ENCODE data around the gene ZFP91.
A peak's percentile ranks its signal among the peaks of the same experiment; 100 is the strongest.

The ZFP91 gene

GRCh38 chr11:58615559-58615958, 36.7 kb downstream of the ZFP91 start:
- H3K4me1 ChIP-seq (ENCODE audit: control insufficient read depth, insufficient read depth, low read length, poor library complexity, severe bottlenecking): no peaks in the 10 kb centered on the region
- WGBS, 2 experiments (ENCODE audit: insufficient coverage in 2 of 2): 100% methylated on average over 1 of the region's 1 CpG; no CpG with 5 or more reads in 1 of the 2 experiments
- H3K9me3 ChIP-seq (ENCODE audit: control insufficient read depth, low read length): no peaks in the 10 kb centered on the region
- H3K4me3 ChIP-seq (ENCODE audit: extremely low read depth, insufficient read depth, low read length, poor library complexity, severe bottlenecking): no peak overlapping the region
- H3K27ac ChIP-seq (ENCODE audit: low read depth, low read length, severe bottlenecking): no peak overlapping the region
- peaks cover 84% of the 10 kb centered on the region for H3K36me3 ChIP-seq (ENCODE audit: control insufficient read depth, insufficient read depth, low read length)

- no peaks in the 10 kb centered on the region for H3K4me1 ChIP-seq (ENCODE audit: control insufficient read depth, insufficient read depth, low read length, poor library complexity, severe bottlenecking)
- WGBS, 2 experiments (ENCODE audit: insufficient coverage in 2 of 2): 100% methylated on average over 3 of the region's 4 CpGs; no CpG with 5 or more reads in 1 of the 2 experiments
- no peak overlapping the region for H3K4me3 ChIP-seq (ENCODE audit: extremely low read depth, insufficient read depth, low read length, poor library complexity, severe bottlenecking)
- H3K36me3 ChIP-seq (ENCODE audit: control insufficient read depth, insufficient read depth, low read length): peaks cover 80% of the 10 kb centered on the region
- H3K9me3 ChIP-seq (ENCODE audit: control insufficient read depth, low read length): no peaks in the 10 kb centered on the region
- H3K27ac ChIP-seq (ENCODE audit: low read depth, low read length, severe bottlenecking): no peak overlapping the region
Measured at GRCh38 chr11:58616594-58616993, 37.7 kb downstream of the ZFP91 start.

GRCh38 chr11:58617976-58618557, 39.2 kb downstream of the ZFP91 start:
- no peak overlapping the region for H3K4me3 ChIP-seq (ENCODE audit: extremely low read depth, insufficient read depth, low read length, poor library complexity, severe bottlenecking)
- H3K36me3 ChIP-seq (ENCODE audit: control insufficient read depth, insufficient read depth, low read length): peaks cover 78% of the 10 kb centered on the region
- 94 to 100% methylated on average over 3 to 4 of the region's 4 CpGs for WGBS, 2 experiments (ENCODE audit: insufficient coverage in 2 of 2)
- H3K27ac ChIP-seq (ENCODE audit: low read depth, low read length, severe bottlenecking): no peak overlapping the region
- no peaks in the 10 kb centered on the region for H3K9me3 ChIP-seq (ENCODE audit: control insufficient read depth, low read length)
- no peaks in the 10 kb centered on the region for H3K4me1 ChIP-seq (ENCODE audit: control insufficient read depth, insufficient read depth, low read length, poor library complexity, severe bottlenecking)

- H3K9me3 ChIP-seq (ENCODE audit: control insufficient read depth, low read length): no peaks in the 10 kb centered on the region
- peaks cover 70% of the 10 kb centered on the region for H3K36me3 ChIP-seq (ENCODE audit: control insufficient read depth, insufficient read depth, low read length)
- no peak overlapping the region for H3K27ac ChIP-seq (ENCODE audit: low read depth, low read length, severe bottlenecking)
- H3K4me1 ChIP-seq (ENCODE audit: control insufficient read depth, insufficient read depth, low read length, poor library complexity, severe bottlenecking): peaks cover 13% of the 10 kb centered on the region
- 100% methylated on average over 1 of the region's 4 CpGs; no CpG with 5 or more reads in 1 of the 2 experiments for WGBS, 2 experiments (ENCODE audit: insufficient coverage in 2 of 2)
- H3K4me3 ChIP-seq (ENCODE audit: extremely low read depth, insufficient read depth, low read length, poor library complexity, severe bottlenecking): no peak overlapping the region
Measured at GRCh38 chr11:58621586-58622262, 42.9 kb downstream of the ZFP91 start.

GRCh38 chr11:58622344-58622743, 43.5 kb downstream of the ZFP91 start, which contains the start of gene CNTF:
CNTF (plus strand) TSS chr11:58622665; CDS start chr11:58622753, 88 bp downstream.
- Histone ChIP-seq H3K36me3 (ENCODE audit: control insufficient read depth, insufficient read depth, low read length) (peaks cover 67% of the 10 kb centered on the region), H3K4me1 (ENCODE audit: control insufficient read depth, insufficient read depth, low read length, poor library complexity, severe bottlenecking) (peaks cover 17% of the 10 kb centered on the region), H3K9me3 (ENCODE audit: control insufficient read depth, low read length) (no peaks in the 10 kb centered on the region), H3K4me3 (ENCODE audit: extremely low read depth, insufficient read depth, low read length, poor library complexity, severe bottlenecking) (no peak within 1 kb of the TSS), H3K27ac (ENCODE audit: low read depth, low read length, severe bottlenecking) (no peak within 1 kb of the TSS)
- WGBS, 2 experiments (ENCODE audit: insufficient coverage in 2 of 2): 86 to 93% methylated on average over 1 to 2 of the region's 2 CpGs

GRCh38 chr11:58625086-58625485, 46.2 kb downstream of the ZFP91 start:
- H3K27ac ChIP-seq (ENCODE audit: low read depth, low read length, severe bottlenecking): no peak overlapping the region
- H3K4me3 ChIP-seq (ENCODE audit: extremely low read depth, insufficient read depth, low read length, poor library complexity, severe bottlenecking): no peak overlapping the region
- WGBS, 2 experiments (ENCODE audit: insufficient coverage in 2 of 2): 93 to 96% methylated on average over 3 of the region's 4 CpGs
- peaks cover 42% of the 10 kb centered on the region for H3K36me3 ChIP-seq (ENCODE audit: control insufficient read depth, insufficient read depth, low read length)
- H3K9me3 ChIP-seq (ENCODE audit: control insufficient read depth, low read length): no peaks in the 10 kb centered on the region
- H3K4me1 ChIP-seq (ENCODE audit: control insufficient read depth, insufficient read depth, low read length, poor library complexity, severe bottlenecking): peaks cover 26% of the 10 kb centered on the region

- peaks cover 38% of the 10 kb centered on the region for H3K36me3 ChIP-seq (ENCODE audit: control insufficient read depth, insufficient read depth, low read length)
- peaks cover 26% of the 10 kb centered on the region for H3K4me1 ChIP-seq (ENCODE audit: control insufficient read depth, insufficient read depth, low read length, poor library complexity, severe bottlenecking)
- WGBS, 2 experiments (ENCODE audit: insufficient coverage in 2 of 2): 100% methylated on average over 1 to 2 of the region's 4 CpGs
- no peaks in the 10 kb centered on the region for H3K9me3 ChIP-seq (ENCODE audit: control insufficient read depth, low read length)
- no peak overlapping the region for H3K27ac ChIP-seq (ENCODE audit: low read depth, low read length, severe bottlenecking)
- no peak overlapping the region for H3K4me3 ChIP-seq (ENCODE audit: extremely low read depth, insufficient read depth, low read length, poor library complexity, severe bottlenecking)
Measured at GRCh38 chr11:58625826-58626460, 47.1 kb downstream of the ZFP91 start.

- Histone ChIP-seq H3K36me3 (ENCODE audit: control insufficient read depth, insufficient read depth, low read length) (peaks cover 38% of the 10 kb centered on the region), H3K9me3 (ENCODE audit: control insufficient read depth, low read length) (no peaks in the 10 kb centered on the region), H3K4me1 (ENCODE audit: control insufficient read depth, insufficient read depth, low read length, poor library complexity, severe bottlenecking) (peaks cover 26% of the 10 kb centered on the region), H3K27ac (ENCODE audit: low read depth, low read length, severe bottlenecking) (peak overlapping the region; percentile 1), H3K4me3 (ENCODE audit: extremely low read depth, insufficient read depth, low read length, poor library complexity, severe bottlenecking) (no peak overlapping the region)
- 90 to 96% methylated on average over 2 to 4 of the region's 4 CpGs for WGBS, 2 experiments (ENCODE audit: insufficient coverage in 2 of 2)
Measured at GRCh38 chr11:58626934-58627483, 48.1 kb downstream of the ZFP91 start.

GRCh38 chr11:58628446-58628845, 49.6 kb downstream of the ZFP91 start:
- Histone ChIP-seq H3K4me1 (ENCODE audit: control insufficient read depth, insufficient read depth, low read length, poor library complexity, severe bottlenecking) (peaks cover 26% of the 10 kb centered on the region), H3K27ac (ENCODE audit: low read depth, low read length, severe bottlenecking) (no peak overlapping the region), H3K4me3 (ENCODE audit: extremely low read depth, insufficient read depth, low read length, poor library complexity, severe bottlenecking) (no peak overlapping the region), H3K36me3 (ENCODE audit: control insufficient read depth, insufficient read depth, low read length) (peaks cover 24% of the 10 kb centered on the region), H3K9me3 (ENCODE audit: control insufficient read depth, low read length) (no peaks in the 10 kb centered on the region)
- 88 to 100% methylated on average over 1 to 2 of the region's 3 CpGs for WGBS, 2 experiments (ENCODE audit: insufficient coverage in 2 of 2)

- H3K4me3 ChIP-seq (ENCODE audit: extremely low read depth, insufficient read depth, low read length, poor library complexity, severe bottlenecking): no peak overlapping the region
- 43% methylated on average over 2 of the region's 2 CpGs; no CpG with 5 or more reads in 1 of the 2 experiments for whole genome bisulfite sequencing, 2 experiments (ENCODE audit: insufficient coverage in 2 of 2)
- H3K4me1 ChIP-seq (ENCODE audit: control insufficient read depth, insufficient read depth, low read length, poor library complexity, severe bottlenecking): peaks cover 26% of the 10 kb centered on the region
- H3K27ac ChIP-seq (ENCODE audit: low read depth, low read length, severe bottlenecking): no peak overlapping the region
- peaks cover 10% of the 10 kb centered on the region for H3K36me3 ChIP-seq (ENCODE audit: control insufficient read depth, insufficient read depth, low read length)
- no peaks in the 10 kb centered on the region for H3K9me3 ChIP-seq (ENCODE audit: control insufficient read depth, low read length)
Measured at GRCh38 chr11:58629857-58630256, 51.0 kb downstream of the ZFP91 start.

Measured in mesodermal cell (in vitro differentiated cells).